Esophagus muscularis mucosa (tissue), 4 donors: ENCODE measurements around the gene PNCK. TPM values are rescaled to one million over a fixed set of nuclear protein-coding genes. Genes with fewer than 3 reads are reported as not detected.
A peak's percentile ranks its signal among the peaks of the same experiment; 100 is the strongest.

Source experiments
- DNase-seq: peaks from one replicate; pipeline ENCODE4 v3.0.0-alpha.2; 2017; ENCODE audit errors: extremely low spot score
- H3K27ac ChIP-seq, 4 donors: fragments of 200-600 bp; sonication (generic); replicated peaks in 1 of 4; 1 replicate in 3 of 4; 2 replicates in 1 of 4; pipeline ENCODE4 v1.5.1; 2016 to 2019; ENCODE audit warnings: mild to moderate bottlenecking in 1 of 4
- H3K27me3 ChIP-seq, 4 donors: fragments of 200-600 bp; sonication (generic); one replicate each; pipeline versions ENCODE4 v1.5.1 to v1.6.0; 2016 to 2019
- H3K36me3 ChIP-seq, 4 donors: fragments of 200-600 bp; sonication (generic); one replicate each; pipeline ENCODE4 v1.5.1; 2016 to 2019
- H3K4me1 ChIP-seq, 4 donors: fragments of 200-600 bp; sonication (generic); one replicate each; pipeline ENCODE4 v1.5.1; 2016 to 2019
- H3K4me3 ChIP-seq, 4 donors: fragments of 200-600 bp; sonication (generic); 1 replicate in 2 of 4; 2 replicates in 2 of 4; pipeline ENCODE4 v1.5.1; 2016 to 2019; ENCODE audit warnings: mild to moderate bottlenecking in 4 of 4, moderate library complexity in 1 of 4
- H3K9me3 ChIP-seq, 4 donors: fragments of 200-600 bp; sonication (generic); 1 replicate in 3 of 4; 2 replicates in 1 of 4; pipeline ENCODE4 v1.5.1; 2016 to 2019
- CTCF ChIP-seq, 3 experiments: fragments of 200-600 bp in 2 of 3; fragments of 450-650 bp in 1 of 3; sonication (generic) in 2 of 3; IDR thresholded peaks; one replicate each; pipeline ENCODE4 v1.5.1; 2017 to 2019; ENCODE audit warnings: antibody characterized with exemption in 3 of 3, mild to moderate bottlenecking in 2 of 3, moderate library complexity in 1 of 3
- EP300 ChIP-seq: sonication (generic); formaldehyde crosslinking; IDR thresholded peaks from one replicate; pipeline ENCODE4 v1.6.1; 2017; ENCODE audit warnings: antibody characterized with exemption
- POLR2A ChIP-seq: fragments of 450-650 bp; IDR thresholded peaks from one replicate; pipeline ENCODE4 v1.6.1; 2017; ENCODE audit warnings: antibody characterized with exemption, moderate library complexity, mild to moderate bottlenecking, low read depth
- POLR2AphosphoS5 ChIP-seq, 2 donors: sonication (generic); formaldehyde crosslinking; IDR thresholded peaks; one replicate each; pipeline ENCODE4 v1.6.1; 2017; ENCODE audit warnings: antibody characterized with exemption in 2 of 2
- WGBS: methylation state at CpG from one replicate; pipeline ENCODE4 v1.1.5; 2018; 5-methylcytosine and 5-hydroxymethylcytosine counted together
- intact Hi-C: fragments of 100-400 bp; cut with DNase I; formaldehyde crosslinking; loops from one replicate; pipeline ENCODE4 v1.15.1; 2023
- total RNA-seq, 4 donors: library from RNA; depleted of rRNA; stranded (reverse); fragments of >200 nt; gene quantifications; one replicate each; pipeline versions ENCODE4 v1.1.0 to v1.2.1, GENCODE V29; 2016

PNCK gene
- total RNA-seq, 4 donors from 2014 or later = 20.5 to 67.8 (median 26.0) TPM

- TF ChIP-seq POLR2AphosphoS5 (IDR thresholded peaks at IDR 0.05) (no peak), POLR2A (no peak), CTCF (IDR thresholded peaks at IDR 0.05) (peak in 1 of 3 experiments; percentile 18), EP300 (no peak)
- Histone ChIP-seq H3K27me3 (peaks cover 0 to 82% (median 35%) of the 10 kb centered on the region in 4 donors), H3K4me1 (peaks cover 6 to 48% (median 44%) of the 10 kb centered on the region in 4 donors), H3K4me3 (peak overlapping the region in 3 of 4 donors; percentile 27 to 39 (median 32)), H3K9me3 (peaks cover 0 to 7% (median 0%) of the 10 kb centered on the region in 4 donors), H3K27ac (no peak overlapping the region), H3K36me3 (no peaks in the 10 kb centered on the region)
- DNase-seq = no peak
- intact Hi-C loops = no loop called here
- WGBS = 18% methylated on average over 34 of the region's 84 CpGs
Measured at GRCh38 chrX:153643431-153644351, 29.9 kb downstream of the PNCK start.

GRCh38 chrX:153642655-153643430, 30.8 kb downstream of the PNCK start:
- Histone ChIP-seq H3K4me3 (peak overlapping the region in 3 of 4 donors; percentile 24 to 37 (median 34)), H3K9me3 (peaks cover 0 to 3% (median 0%) of the 10 kb centered on the region in 4 donors), H3K27ac (no peak overlapping the region), H3K27me3 (peaks cover 0 to 74% (median 33%) of the 10 kb centered on the region in 4 donors), H3K36me3 (no peaks in the 10 kb centered on the region), H3K4me1 (peaks cover 6 to 44% (median 42%) of the 10 kb centered on the region in 4 donors)
- intact Hi-C loops = no loop called here
- WGBS = 31% methylated on average over 43 of the region's 48 CpGs
- no peak for DNase-seq
- TF ChIP-seq CTCF (IDR thresholded peaks at IDR 0.05) = no peak
- no peak for TF ChIP-seq POLR2AphosphoS5 (IDR thresholded peaks at IDR 0.05)
- TF ChIP-seq POLR2A = no peak
- no peak for TF ChIP-seq EP300

GRCh38 chrX:153642051-153642654, 31.5 kb downstream of the PNCK start:
- Histone ChIP-seq H3K27ac (no peak overlapping the region), H3K27me3 (peaks cover 0 to 67% (median 30%) of the 10 kb centered on the region in 4 donors), H3K9me3 (no peaks in the 10 kb centered on the region), H3K4me3 (peak overlapping the region; percentile 24 to 37 (median 30)), H3K4me1 (peaks cover 6 to 37% (median 35%) of the 10 kb centered on the region in 4 donors), H3K36me3 (no peaks in the 10 kb centered on the region)
- no peak for TF ChIP-seq CTCF (IDR thresholded peaks at IDR 0.05)
- no peak for TF ChIP-seq EP300
- no peak for TF ChIP-seq POLR2A
- TF ChIP-seq POLR2AphosphoS5 (IDR thresholded peaks at IDR 0.05) = no peak
- 28% methylated on average over 42 of the region's 62 CpGs for WGBS
- no peak for DNase-seq
- intact Hi-C loops = no loop called here

- DNase-seq = no peak
Measured at GRCh38 chrX:153641627-153642026, 32.0 kb downstream of the PNCK start.

More at GRCh38 chrX:153641627-153642026, 32.0 kb downstream of the PNCK start:
- peak overlapping the region in 1 of 4 donors; percentile 34 for H3K4me3 ChIP-seq
- intact Hi-C loops = no loop called here
- H3K27ac ChIP-seq = no peak overlapping the region
- no peaks in the 10 kb centered on the region for H3K9me3 ChIP-seq
- WGBS = 17% methylated on average over 8 of the region's 8 CpGs
- H3K27me3 ChIP-seq = peaks cover 0 to 61% (median 26%) of the 10 kb centered on the region in 4 donors
- TF ChIP-seq CTCF (IDR thresholded peaks at IDR 0.05) (no peak), POLR2AphosphoS5 (IDR thresholded peaks at IDR 0.05) (no peak), EP300 (no peak), POLR2A (no peak)
- peaks cover 6 to 32% (median 30%) of the 10 kb centered on the region in 4 donors for H3K4me1 ChIP-seq
- no peaks in the 10 kb centered on the region for H3K36me3 ChIP-seq
